Endodermal cell (in vitro differentiated cells): ENCODE results near the gene TMX2. TPM values are rescaled to one million over a fixed set of nuclear protein-coding genes. Genes with fewer than 3 reads are reported as not detected.
"Not testable (repeated sequence)": the region's sequence is repeated elsewhere in the genome, so short reads cannot be mapped to it uniquely, and the experiment has no call there.

Experiments used
- DNase-seq: peaks from one replicate; pipeline ENCODE4 v3.0.0-alpha.2; 2017
- H3K27ac ChIP-seq: 2 replicates; pipeline ENCODE4 v1.5.1; 2013; ENCODE audit warnings: mild to moderate bottlenecking, low read depth, low read length, moderate library complexity
- H3K27me3 ChIP-seq: 2 replicates; pipeline ENCODE4 v1.6.1; 2013; ENCODE audit warnings: mild to moderate bottlenecking, low read length, moderate library complexity; ENCODE audit not compliant: insufficient read depth, control insufficient read depth, poor library complexity, severe bottlenecking
- H3K36me3 ChIP-seq: 2 replicates; pipeline ENCODE4 v1.7.0; 2013; ENCODE audit warnings: mild to moderate bottlenecking, low read length, moderate library complexity; ENCODE audit not compliant: control insufficient read depth, insufficient read depth
- H3K4me1 ChIP-seq: one replicate; pipeline ENCODE4 v1.7.0; 2013; ENCODE audit warnings: low read length; ENCODE audit not compliant: control insufficient read depth, insufficient read depth
- H3K4me3 ChIP-seq: 2 replicates; pipeline ENCODE4 v1.5.1; 2013; ENCODE audit warnings: mild to moderate bottlenecking, low read length, moderate library complexity
- H3K9ac ChIP-seq: 2 replicates; pipeline ENCODE4 v1.6.1; 2013; ENCODE audit warnings: mild to moderate bottlenecking, low read length, moderate library complexity; ENCODE audit not compliant: poor library complexity, severe bottlenecking; ENCODE audit errors: extremely low read depth
- H3K9me3 ChIP-seq: 2 replicates; pipeline ENCODE4 v1.6.1; 2013; ENCODE audit warnings: mild to moderate bottlenecking, low read length, moderate library complexity; ENCODE audit not compliant: control insufficient read depth
- H3K27ac Mint-ChIP-seq: 2 replicates; pipeline ENCODE4 v1.8.0; 2020; ENCODE audit warnings: mixed read lengths
- H3K27me3 Mint-ChIP-seq: 2 replicates; pipeline ENCODE4 v1.8.0; 2021; ENCODE audit warnings: mild to moderate bottlenecking, mixed read lengths; ENCODE audit not compliant: insufficient read depth
- H3K36me3 Mint-ChIP-seq: 2 replicates; pipeline ENCODE4 v1.8.0; 2020; ENCODE audit warnings: low read depth, mixed read lengths
- H3K4me1 Mint-ChIP-seq: 2 replicates; pipeline ENCODE4 v1.8.0; 2020; ENCODE audit warnings: mixed read lengths
- H3K4me3 Mint-ChIP-seq: 2 replicates; pipeline ENCODE4 v1.8.0; 2020; ENCODE audit warnings: mild to moderate bottlenecking, moderate library complexity, mixed read lengths
- H3K9me3 Mint-ChIP-seq: 2 replicates; pipeline ENCODE4 v1.8.0; 2020; ENCODE audit warnings: mild to moderate bottlenecking, mixed read lengths
- CTCF ChIP-seq: fragments of 200-600 bp; sonication (generic); conservative IDR thresholded peaks from 2 replicates; pipeline ENCODE4 v1.5.0; 2021; ENCODE audit warnings: antibody characterized with exemption, mild to moderate bottlenecking
- WGBS, 2 experiments: methylation state at CpG; one replicate each; pipeline versions ENCODE4 v1.1.5 to v1.1.7; 2013; ENCODE audit warnings: missing lambda C conversion rate in 2 of 2, mixed read lengths in 1 of 2; ENCODE audit not compliant: insufficient coverage in 1 of 2, insufficient read length in 1 of 2; 5-methylcytosine and 5-hydroxymethylcytosine counted together
- total RNA-seq, 2 donors: library from RNA; stranded (reverse); fragmentation: NEBNext Ultra II Directional in 1 of 2; extraction: Animal tissue kit (Norgen Biotek cat#: 25700) in 1 of 2; gene quantifications; 2 replicates in 1 of 2; 3 replicates in 1 of 2; pipeline ENCODE4 v1.2.1, GENCODE V29; 2021

Gene TMX2
- total RNA-seq, 2 donors from 2014 or later, result 67.6 to 79.2 TPM

- Mint-ChIP-seq H3K4me1 (peaks cover 16% of the 10 kb centered on the region), H3K27me3 (no peaks in the 10 kb centered on the region), H3K27ac (peak within 1 kb of the TSS; percentile 99), H3K9me3 (peaks cover 5% of the 10 kb centered on the region), H3K36me3 (peaks cover 24% of the 10 kb centered on the region), H3K4me3 (peak within 1 kb of the TSS; percentile 98)
- Histone ChIP-seq H3K4me3 (peak within 1 kb of the TSS; percentile 100), H3K9ac (peak within 1 kb of the TSS; percentile 91), H3K27me3 (no peaks in the 10 kb centered on the region), H3K9me3 (peaks cover 6% of the 10 kb centered on the region), H3K36me3 (peaks cover 22% of the 10 kb centered on the region), H3K27ac (peak within 1 kb of the TSS; percentile 96), H3K4me1 (peaks cover 3% of the 10 kb centered on the region)
- WGBS, 2 experiments, result 11% methylated on average over 25 to 51 of the region's 51 CpGs
- no peak for TF ChIP-seq CTCF
- DNase-seq, result peak; percentile 98
Observed at GRCh38 chr11:57711414-57712255, 758 bp upstream of the TMX2 start, which contains the start of gene MED19. Gene MED19, minus strand, starts transcription at chr11:57712215. Its CDS starts 36 bp downstream, at chr11:57712179.

DNA sequence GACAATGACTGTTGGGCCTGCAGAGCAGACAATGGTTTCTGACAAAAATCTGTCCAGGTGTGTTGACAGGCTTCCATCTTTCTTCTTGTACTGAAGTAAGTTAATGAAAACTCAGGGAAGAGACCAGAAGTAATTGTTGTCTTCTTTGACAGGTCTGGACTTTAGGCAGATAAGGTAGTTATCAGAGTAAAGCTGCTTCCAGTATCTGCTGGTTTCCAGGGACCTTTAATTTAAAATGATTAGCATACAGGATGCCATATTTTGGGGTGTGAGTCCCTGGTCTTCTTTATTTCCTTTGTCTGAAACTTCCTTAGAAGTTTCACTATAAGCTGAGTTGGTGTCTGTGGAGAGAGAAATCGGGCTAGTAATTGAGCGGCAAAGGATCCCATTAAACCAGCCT is 1.4 kb downstream of the TMX2 start:
- Mint-ChIP-seq H3K9me3 (peaks cover 24% of the 10 kb centered on the region), H3K4me3 (peak overlapping the region; percentile 98), H3K27me3 (no peaks in the 10 kb centered on the region), H3K4me1 (peaks cover 16% of the 10 kb centered on the region), H3K36me3 (peaks cover 31% of the 10 kb centered on the region), H3K27ac (peak overlapping the region; percentile 99)
- no peak for TF ChIP-seq CTCF
- no peak for DNase-seq
- H3K36me3 ChIP-seq, result peaks cover 18% of the 10 kb centered on the region
- 100% methylated on average over 2 of the region's 2 CpGs for WGBS, 2 experiments
- no peak overlapping the region for H3K27ac ChIP-seq
- H3K4me1 ChIP-seq, result peaks cover 3% of the 10 kb centered on the region
- H3K9ac ChIP-seq, result peak overlapping the region; percentile 91
- peak overlapping the region; percentile 100 for H3K4me3 ChIP-seq
- H3K9me3 ChIP-seq, result peaks cover 16% of the 10 kb centered on the region
- H3K27me3 ChIP-seq, result no peaks in the 10 kb centered on the region

- H3K27ac Mint-ChIP-seq, H3K4me3 Mint-ChIP-seq, H3K27me3 ChIP-seq, DNase-seq, H3K27me3 Mint-ChIP-seq, H3K27ac ChIP-seq, H3K4me3 ChIP-seq, H3K4me1 ChIP-seq, H3K9ac ChIP-seq: not testable (repeated sequence)
- Mint-ChIP-seq H3K36me3 (peaks cover 42% of the 10 kb centered on the region), H3K9me3 (peaks cover 24% of the 10 kb centered on the region), H3K4me1 (peaks cover 12% of the 10 kb centered on the region)
- 96% methylated on average over 10 of the region's 34 CpGs; no CpG with 5 or more reads in 1 of the 2 experiments for WGBS, 2 experiments
- Histone ChIP-seq H3K36me3 (peaks cover 33% of the 10 kb centered on the region), H3K9me3 (peaks cover 16% of the 10 kb centered on the region)
Observed at GRCh38 chr11:57716726-57717125, 4.3 kb downstream of the TMX2 start.
